ENCODE results near the gene NTRK2. TPM values are rescaled to one million over a fixed set of nuclear protein-coding genes. Genes with fewer than 3 reads are reported as not detected.

Gene NTRK2
- total RNA-seq, 1 experiment from 2014 or later, result not detected

GRCh38 chr9:84759804-84760203 is 90.3 kb downstream of the NTRK2 start:
- Histone ChIP-seq H2AFZ (ENCODE audit: low read depth, low read length, poor library complexity, severe bottlenecking) (no peak overlapping the region), H3K79me2 (ENCODE audit: insufficient read depth, low read length) (no peaks in the 10 kb centered on the region), H3K4me1 (ENCODE audit: control insufficient read depth in 1 of 2, insufficient read depth in 2 of 2, low read length in 2 of 2) (no peaks in the 10 kb centered on the region), H4K20me1 (ENCODE audit: insufficient read depth) (no peaks in the 10 kb centered on the region), H3K4me3 (replicated peaks in 1 of 2; ENCODE audit: low read depth in 1 of 2, low read length in 2 of 2) (no peak overlapping the region), H3K9me2 (ENCODE audit: insufficient read depth) (no peaks in the 10 kb centered on the region), H3K9me3 (ENCODE audit: control insufficient read depth in 1 of 2, insufficient read depth in 1 of 2, low read depth in 1 of 2, low read length in 2 of 2) (no peaks in the 10 kb centered on the region), H3K27me3 (ENCODE audit: insufficient read depth, low read length) (peaks cover 1% of the 10 kb centered on the region; the same call in 1 of the 2 replicates), H3K27ac (ENCODE audit: low read depth, low read length) (no peak overlapping the region), H3K4me2 (ENCODE audit: low read length) (no peak overlapping the region), H3K36me3 (ENCODE audit: control insufficient read depth in 1 of 2, insufficient read depth in 2 of 2, low read length in 2 of 2) (no peaks in the 10 kb centered on the region), H3K9ac (ENCODE audit: low read length) (no peak overlapping the region)
- no peak for ATAC-seq
- ChIA-PET POLR2A (no interaction called here), RAD21 (ENCODE audit: low non-redundant PET in 1 of 2, low total read pairs in 2 of 2, uncharacterized antibody in 2 of 2, unreplicated experiment in 2 of 2) (no interaction called here), CTCF (no interaction called here)
- BruUV-seq (replicated peaks), result no TSS peak
- intact Hi-C loops (cut with micrococcal nuclease), result no loop called here
- DNase-seq (ENCODE audit: low read depth, low spot score), result no peak
- TF ChIP-seq EZH2 (IDR thresholded peaks at IDR 0.05), result no peak
- TF ChIP-seq JUND (IDR thresholded peaks at IDR 0.05), result no peak
- TF ChIP-seq POLR2A (IDR thresholded peaks at IDR 0.05; ENCODE audit: borderline replicate concordance, extremely low read depth, insufficient read depth, insufficient read length), result no peak
- no peak for TF ChIP-seq YY1 (IDR thresholded peaks at IDR 0.05; ENCODE audit: extremely low read depth, insufficient replicate concordance, low read depth, low read length)
- no peak for TF ChIP-seq ELF1 (IDR thresholded peaks at IDR 0.05; ENCODE audit: borderline replicate concordance, low read depth)
- TF ChIP-seq ZNF274 (IDR thresholded peaks at IDR 0.05; ENCODE audit: low read depth, low read length), result no peak
- TF ChIP-seq EGR1 (IDR thresholded peaks at IDR 0.05; ENCODE audit: low read depth), result no peak
- no peak for TF ChIP-seq ZFX (IDR thresholded peaks at IDR 0.05)
- no peak for TF ChIP-seq FOSL1 (IDR thresholded peaks at IDR 0.05; ENCODE audit: low read depth)
- TF ChIP-seq CEBPB (IDR thresholded peaks at IDR 0.05; ENCODE audit: low read depth), result no peak
- TF ChIP-seq SIN3A (IDR thresholded peaks at IDR 0.05; ENCODE audit: low read depth), result no peak
- TF ChIP-seq REST (IDR thresholded peaks at IDR 0.05; ENCODE audit: low read depth), result no peak
- TF ChIP-seq MAX (IDR thresholded peaks at IDR 0.05), result no peak
- TF ChIP-seq CBX3 (IDR thresholded peaks at IDR 0.05; ENCODE audit: low read depth), result no peak
- no peak for TF ChIP-seq POLR2AphosphoS5 (IDR thresholded peaks at IDR 0.05; ENCODE audit: low read depth, low read length)
- no peak for TF ChIP-seq ZBTB33 (IDR thresholded peaks at IDR 0.05; ENCODE audit: extremely low read depth, insufficient replicate concordance, low read length)
- no peak for TF ChIP-seq EZH2phosphoT487 (IDR thresholded peaks at IDR 0.05; ENCODE audit: borderline replicate concordance)
- no peak for TF ChIP-seq ATF3 (IDR thresholded peaks at IDR 0.05)
- no peak for TF ChIP-seq SRF (IDR thresholded peaks at IDR 0.05; ENCODE audit: low read depth)

Measured in HCT116 (cell line).